Stomach smooth muscle (tissue), 2 donors: ENCODE results near the gene PMF1.

Experiments used
- H3K27ac ChIP-seq: one replicate; pipeline ENCODE4 v1.7.0; 2013; ENCODE audit warnings: mild to moderate bottlenecking, low read length, inconsistent platforms
- H3K27me3 ChIP-seq, 2 donors: one replicate each; pipeline ENCODE4 v1.7.0; 2013; ENCODE audit warnings: low read length in 2 of 2; ENCODE audit not compliant: insufficient read depth in 2 of 2, control insufficient read depth in 1 of 2
- H3K36me3 ChIP-seq, 2 donors: one replicate each; pipeline ENCODE4 v1.7.0; 2013; ENCODE audit warnings: low read length in 2 of 2; ENCODE audit not compliant: control insufficient read depth in 2 of 2, insufficient read depth in 2 of 2
- H3K4me1 ChIP-seq: one replicate; pipeline ENCODE4 v1.7.0; 2013; ENCODE audit warnings: low read length; ENCODE audit not compliant: control insufficient read depth, insufficient read depth
- H3K4me3 ChIP-seq, 2 donors: one replicate each; pipeline ENCODE4 v1.7.0; 2013; ENCODE audit warnings: low read length in 2 of 2
- H3K9ac ChIP-seq, 2 donors: one replicate each; pipeline ENCODE4 v1.7.0; 2013; ENCODE audit warnings: low read length in 2 of 2, mild to moderate bottlenecking in 1 of 2
- H3K9me3 ChIP-seq, 2 donors: one replicate each; pipeline ENCODE4 v1.7.0; 2013; ENCODE audit warnings: low read length in 2 of 2; ENCODE audit not compliant: control insufficient read depth in 2 of 2
- donor health status: healthy.
- donor health status: Pancreatic carcinoma.

The PMF1 gene

GRCh38 chr1:156263288-156263655 is 50.5 kb downstream of the PMF1 start:
- H3K27me3 ChIP-seq, result no peaks in the 10 kb centered on the region
- peaks cover 3% of the 10 kb centered on the region for H3K4me1 ChIP-seq
- peaks cover 77 to 83% of the 10 kb centered on the region in 2 donors for H3K36me3 ChIP-seq
- H3K9ac ChIP-seq, result no peak overlapping the region
- no peak overlapping the region for H3K27ac ChIP-seq
- H3K9me3 ChIP-seq, result no peaks in the 10 kb centered on the region
- no peak overlapping the region for H3K4me3 ChIP-seq

- no peaks in the 10 kb centered on the region for H3K4me1 ChIP-seq
- no peaks in the 10 kb centered on the region for H3K9me3 ChIP-seq
- H3K4me3 ChIP-seq, result no peak overlapping the region
- H3K9ac ChIP-seq, result no peak overlapping the region
- no peaks in the 10 kb centered on the region for H3K27me3 ChIP-seq
- H3K36me3 ChIP-seq, result peaks cover 57 to 69% of the 10 kb centered on the region in 2 donors
- no peak overlapping the region for H3K27ac ChIP-seq
Observed at GRCh38 chr1:156266051-156266450, 53.2 kb downstream of the PMF1 start.

- H3K36me3 ChIP-seq, result peaks cover 55 to 70% of the 10 kb centered on the region in 2 donors
- H3K4me1 ChIP-seq, result no peaks in the 10 kb centered on the region
- no peaks in the 10 kb centered on the region for H3K9me3 ChIP-seq
- no peak overlapping the region for H3K9ac ChIP-seq
- H3K4me3 ChIP-seq, result no peak overlapping the region
- H3K27ac ChIP-seq, result no peak overlapping the region
- no peaks in the 10 kb centered on the region for H3K27me3 ChIP-seq
Observed at GRCh38 chr1:156268336-156268735, 55.5 kb downstream of the PMF1 start.

- Histone ChIP-seq H3K36me3 (peaks cover 62 to 74% of the 10 kb centered on the region in 2 donors), H3K4me3 (no peak overlapping the region), H3K9me3 (no peaks in the 10 kb centered on the region), H3K4me1 (no peaks in the 10 kb centered on the region), H3K27ac (no peak overlapping the region), H3K9ac (no peak overlapping the region), H3K27me3 (no peaks in the 10 kb centered on the region)
Observed at GRCh38 chr1:156270314-156270713, 57.5 kb downstream of the PMF1 start.

GRCh38 chr1:156276532-156276931 is 63.7 kb downstream of the PMF1 start:
- peaks cover 54 to 64% of the 10 kb centered on the region in 2 donors for H3K36me3 ChIP-seq
- H3K9ac ChIP-seq, result no peak overlapping the region
- H3K9me3 ChIP-seq, result no peaks in the 10 kb centered on the region
- peaks cover 9% of the 10 kb centered on the region for H3K4me1 ChIP-seq
- H3K27me3 ChIP-seq, result no peaks in the 10 kb centered on the region
- H3K4me3 ChIP-seq, result no peak overlapping the region
- H3K27ac ChIP-seq, result no peak overlapping the region

- Histone ChIP-seq H3K27ac (no peak overlapping the region), H3K4me1 (peaks cover 13% of the 10 kb centered on the region), H3K4me3 (no peak overlapping the region), H3K9ac (no peak overlapping the region), H3K9me3 (no peaks in the 10 kb centered on the region), H3K36me3 (peaks cover 50 to 62% of the 10 kb centered on the region in 2 donors), H3K27me3 (no peaks in the 10 kb centered on the region)
Observed at GRCh38 chr1:156276966-156277381, 64.2 kb downstream of the PMF1 start.

GRCh38 chr1:156279837-156280236 is 67.0 kb downstream of the PMF1 start:
- Histone ChIP-seq H3K4me1 (peaks cover 18% of the 10 kb centered on the region), H3K4me3 (no peak overlapping the region), H3K27ac (no peak overlapping the region), H3K9ac (no peak overlapping the region), H3K36me3 (peaks cover 26 to 38% of the 10 kb centered on the region in 2 donors), H3K9me3 (no peaks in the 10 kb centered on the region), H3K27me3 (no peaks in the 10 kb centered on the region)

GRCh38 chr1:156281281-156281680 is 68.5 kb downstream of the PMF1 start:
- H3K4me1 ChIP-seq, result peaks cover 18% of the 10 kb centered on the region
- H3K36me3 ChIP-seq, result peaks cover 15 to 27% of the 10 kb centered on the region in 2 donors
- H3K4me3 ChIP-seq, result peak overlapping the region; percentile 83 to 95
- no peaks in the 10 kb centered on the region for H3K9me3 ChIP-seq
- H3K27ac ChIP-seq, result no peak overlapping the region
- peak overlapping the region; percentile 47 to 87 for H3K9ac ChIP-seq
- H3K27me3 ChIP-seq, result no peaks in the 10 kb centered on the region

- Histone ChIP-seq H3K27ac (peak overlapping the region; percentile 76), H3K9me3 (no peaks in the 10 kb centered on the region), H3K27me3 (no peaks in the 10 kb centered on the region), H3K36me3 (peaks cover 9 to 21% of the 10 kb centered on the region in 2 donors), H3K4me3 (peak overlapping the region; percentile 83 to 95), H3K9ac (peak overlapping the region; percentile 87 to 90), H3K4me1 (peaks cover 18% of the 10 kb centered on the region)
Observed at GRCh38 chr1:156281693-156282478, 69.1 kb downstream of the PMF1 start.

GRCh38 chr1:156282479-156283222 is 69.8 kb downstream of the PMF1 start, which contains the start of gene SMG5:
SMG5 (minus strand) TSS chr1:156282825; CDS start chr1:156282680, 145 bp downstream.
- Histone ChIP-seq H3K27me3 (no peaks in the 10 kb centered on the region), H3K4me3 (peak within 1 kb of the TSS; percentile 83 to 95), H3K27ac (peak within 1 kb of the TSS; percentile 76), H3K4me1 (peaks cover 18% of the 10 kb centered on the region), H3K9me3 (no peaks in the 10 kb centered on the region), H3K9ac (peak within 1 kb of the TSS; percentile 87 to 93), H3K36me3 (peaks cover 5 to 15% of the 10 kb centered on the region in 2 donors)
